Ovary (tissue), 9 donors: ENCODE results near the gene UNC5C. TPM values are rescaled to one million over a fixed set of nuclear protein-coding genes. Genes with fewer than 3 reads are reported as not detected.

ENCODE experiments used
- DNase-seq, 5 donors: peaks; one replicate each; pipeline ENCODE4 v3.0.0-alpha.2; 2019 to 2020
- H3K27ac ChIP-seq, 2 donors: fragments of 200-600 bp; one replicate each; pipeline versions ENCODE4 v1.5.1 to v1.8.0; 2019 to 2022
- H3K27me3 ChIP-seq: fragments of 200-600 bp; one replicate; pipeline ENCODE4 v1.8.0; 2022
- H3K36me3 ChIP-seq: fragments of 200-600 bp; sonication (generic); one replicate; pipeline ENCODE4 v1.5.1; 2019
- H3K4me1 ChIP-seq: one replicate; pipeline ENCODE4 v1.8.1; 2013; ENCODE audit warnings: mild to moderate bottlenecking, moderate library complexity; ENCODE audit not compliant: insufficient read depth
- H3K4me3 ChIP-seq: fragments of 200-600 bp; sonication (generic); one replicate; pipeline ENCODE4 v1.5.1; 2017
- H3K9me3 ChIP-seq, 2 donors: fragments of 200-600 bp in 1 of 2; sonication (generic) in 1 of 2; one replicate each; pipeline versions ENCODE4 v1.5.1 to v1.8.1; 2013 to 2019; ENCODE audit warnings: mild to moderate bottlenecking in 1 of 2, moderate library complexity in 1 of 2
- CTCF ChIP-seq, 3 donors: fragments of 450-650 bp in 2 of 3; fragments of 200-600 bp in 1 of 3; IDR thresholded peaks; one replicate each; pipeline versions ENCODE4 v1.5.1 to v1.8.0; 2016 to 2022; ENCODE audit warnings: antibody characterized with exemption in 3 of 3, mild to moderate bottlenecking in 1 of 3
- EP300 ChIP-seq: sonication (generic); formaldehyde crosslinking; IDR thresholded peaks from one replicate; pipeline ENCODE4 v1.6.1; 2017; ENCODE audit warnings: antibody characterized with exemption
- POLR2A ChIP-seq: fragments of 450-650 bp; IDR thresholded peaks from one replicate; pipeline ENCODE4 v1.6.1; 2017; ENCODE audit warnings: antibody characterized with exemption, mild to moderate bottlenecking, moderate library complexity
- WGBS, 3 donors: extraction: QIAGEN DNeasy Blood & Tissue Kit in 1 of 3; methylation state at CpG; one replicate each; pipeline versions ENCODE4 v1.1.5 to v1.1.7; 2013 to 2017; 5-methylcytosine and 5-hydroxymethylcytosine counted together
- intact Hi-C, 4 donors: fragments of 100-400 bp; cut with DNase I; formaldehyde crosslinking; loops; one replicate each; pipeline versions ENCODE4 v1.11.0 to v1.15.1; 2022 to 2023
- polyA plus RNA-seq, 2 donors: library from polyadenylated mRNA; stranded (reverse); fragments of 200-250 nt in 1 of 2; fragments of 350-450 nt in 1 of 2; fragmentation: Illumina TruSeq in 1 of 2; extraction: RNeasy Lipid Tissue Mini Kit (QIAGEN cat#74804) in 1 of 2; gene quantifications; one replicate each; pipeline ENCODE4 v1.2.3, GENCODE V29; 2013 to 2014
- total RNA-seq, 7 donors: library from RNA; depleted of rRNA in 2 of 7; stranded (reverse); fragments of >200 nt in 2 of 7; fragmentation: NEBNext Ultra II Directional in 3 of 7; extraction: Animal tissue kit (Norgen Biotek cat#: 25700) in 3 of 7; gene quantifications; one replicate each; pipeline versions ENCODE4 v1.1.0 to v1.2.4, GENCODE V29; 2016 to 2023
- donor health status: DM: no; HTN: no; CAD: no; lungs with moderate emphysema.
- donor health status: DM: no; HTN: no; CAD: no.
- donor health status: Bipolar disorder and iron deficiency.
- donor health status: DM: yes; HTN: yes; CAD: no.
- donor health status: DM: no; HTN: no; CAD: no.
- donor health status: DM: yes; HTN: yes; CAD: no.

Gene UNC5C
- total and polyA plus RNA-seq, 9 donors, result 1.8 to 9.4 (median 3.9) TPM

- intact Hi-C loops, result no loop called here
- Histone ChIP-seq H3K4me1 (no peaks in the 10 kb centered on the region), H3K4me3 (no peak overlapping the region), H3K36me3 (no peaks in the 10 kb centered on the region), H3K27ac (no peak overlapping the region), H3K27me3 (no peaks in the 10 kb centered on the region), H3K9me3 (no peaks in the 10 kb centered on the region)
- no peak for TF ChIP-seq CTCF (IDR thresholded peaks at IDR 0.05)
- DNase-seq, result no peak
Observed at GRCh38 chr4:95388911-95389310, 159.9 kb downstream of the UNC5C start.

- no peaks in the 10 kb centered on the region for H3K9me3 ChIP-seq
- no peaks in the 10 kb centered on the region for H3K36me3 ChIP-seq
- TF ChIP-seq POLR2A (no peak), CTCF (IDR thresholded peaks at IDR 0.05) (no peak), EP300 (no peak)
- DNase-seq, result no peak
- no peaks in the 10 kb centered on the region for H3K27me3 ChIP-seq
- no peak overlapping the region for H3K4me3 ChIP-seq
- no peak overlapping the region for H3K27ac ChIP-seq
- no peaks in the 10 kb centered on the region for H3K4me1 ChIP-seq
- WGBS, 3 donors, result 36 to 53% (median 45%) methylated on average over 1 of the region's 1 CpG
- intact Hi-C loops, result no loop called here
Observed at GRCh38 chr4:95387719-95388118, 161.1 kb downstream of the UNC5C start.

GRCh38 chr4:95386410-95386809 is 162.4 kb downstream of the UNC5C start:
- no peaks in the 10 kb centered on the region for H3K36me3 ChIP-seq
- H3K4me3 ChIP-seq, result no peak overlapping the region
- no peak overlapping the region for H3K27ac ChIP-seq
- no peaks in the 10 kb centered on the region for H3K27me3 ChIP-seq
- H3K9me3 ChIP-seq, result no peaks in the 10 kb centered on the region
- DNase-seq, result no peak
- 89 to 94% (median 93%) methylated on average over 3 of the region's 3 CpGs for WGBS, 3 donors
- no peaks in the 10 kb centered on the region for H3K4me1 ChIP-seq
- TF ChIP-seq POLR2A (no peak), CTCF (IDR thresholded peaks at IDR 0.05) (no peak), EP300 (no peak)
- intact Hi-C loops, result no loop called here

GRCh38 chr4:95381843-95382580 is 166.8 kb downstream of the UNC5C start:
- H3K4me1 ChIP-seq, result no peaks in the 10 kb centered on the region
- intact Hi-C loops, result no loop called here
- no peaks in the 10 kb centered on the region for H3K36me3 ChIP-seq
- TF ChIP-seq POLR2A (no peak), EP300 (no peak), CTCF (IDR thresholded peaks at IDR 0.05) (no peak)
- H3K9me3 ChIP-seq, result no peaks in the 10 kb centered on the region
- H3K4me3 ChIP-seq, result no peak overlapping the region
- no peaks in the 10 kb centered on the region for H3K27me3 ChIP-seq
- H3K27ac ChIP-seq, result no peak overlapping the region
- no peak for DNase-seq
- 89 to 95% (median 91%) methylated on average over 4 of the region's 4 CpGs for WGBS, 3 donors
